ENCODE results near the gene ERLEC1. TPM values are rescaled to one million over a fixed set of nuclear protein-coding genes. Genes with fewer than 3 reads are reported as not detected.

Gene ERLEC1
- total RNA-seq, 1 donor from 2014 or later = 22.2 TPM

DNA sequence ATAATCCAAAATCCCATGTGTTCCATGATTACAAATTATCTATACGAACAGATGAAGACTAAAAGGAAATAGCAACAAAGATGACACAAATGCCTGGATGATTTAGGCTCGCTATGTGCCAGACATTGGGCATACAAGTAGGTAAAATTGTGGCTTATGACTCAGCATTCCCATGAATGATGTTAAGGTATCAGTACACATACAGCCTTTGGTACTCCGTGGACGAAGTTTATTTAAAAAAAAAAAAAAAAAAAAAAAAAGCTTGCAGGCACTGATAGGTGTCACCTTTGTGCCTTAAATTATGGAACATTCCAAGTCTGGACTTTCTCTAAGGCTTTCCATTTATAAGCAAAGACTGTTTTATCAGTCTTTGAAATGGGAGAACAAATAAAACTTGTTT lies 16.6 kb upstream of the ERLEC1 start:
- H3K27ac Mint-ChIP-seq (ENCODE audit: unreplicated experiment) = no peak overlapping the region
- H3K27me3 Mint-ChIP-seq (ENCODE audit: low read depth) = no peaks in the 10 kb centered on the region
- H3K9me3 Mint-ChIP-seq = peaks cover 2% of the 10 kb centered on the region
- TF ChIP-seq, protein P1, sequence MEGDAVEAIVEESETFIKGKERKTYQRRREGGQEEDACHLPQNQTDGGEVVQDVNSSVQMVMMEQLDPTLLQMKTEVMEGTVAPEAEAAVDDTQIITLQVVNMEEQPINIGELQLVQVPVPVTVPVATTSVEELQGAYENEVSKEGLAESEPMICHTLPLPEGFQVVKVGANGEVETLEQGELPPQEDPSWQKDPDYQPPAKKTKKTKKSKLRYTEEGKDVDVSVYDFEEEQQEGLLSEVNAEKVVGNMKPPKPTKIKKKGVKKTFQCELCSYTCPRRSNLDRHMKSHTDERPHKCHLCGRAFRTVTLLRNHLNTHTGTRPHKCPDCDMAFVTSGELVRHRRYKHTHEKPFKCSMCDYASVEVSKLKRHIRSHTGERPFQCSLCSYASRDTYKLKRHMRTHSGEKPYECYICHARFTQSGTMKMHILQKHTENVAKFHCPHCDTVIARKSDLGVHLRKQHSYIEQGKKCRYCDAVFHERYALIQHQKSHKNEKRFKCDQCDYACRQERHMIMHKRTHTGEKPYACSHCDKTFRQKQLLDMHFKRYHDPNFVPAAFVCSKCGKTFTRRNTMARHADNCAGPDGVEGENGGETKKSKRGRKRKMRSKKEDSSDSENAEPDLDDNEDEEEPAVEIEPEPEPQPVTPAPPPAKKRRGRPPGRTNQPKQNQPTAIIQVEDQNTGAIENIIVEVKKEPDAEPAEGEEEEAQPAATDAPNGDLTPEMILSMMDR (conservative IDR thresholded peaks at IDR 0.05) = no peak
- H3K36me3 Mint-ChIP-seq (ENCODE audit: low read depth) = peaks cover 4% of the 10 kb centered on the region
- no peak for DNase-seq (ENCODE audit: low read depth, low spot score)
- H3K4me1 Mint-ChIP-seq = peaks cover 32% of the 10 kb centered on the region
- H3K4me3 Mint-ChIP-seq = peak overlapping the region; percentile 25

- Mint-ChIP-seq H3K4me1 (peaks cover 2% of the 10 kb centered on the region), H3K27ac (ENCODE audit: unreplicated experiment) (no peak overlapping the region), H3K36me3 (ENCODE audit: low read depth) (peaks cover 12% of the 10 kb centered on the region), H3K9me3 (no peaks in the 10 kb centered on the region), H3K27me3 (ENCODE audit: low read depth) (no peaks in the 10 kb centered on the region), H3K4me3 (no peak overlapping the region)
- DNase-seq (ENCODE audit: low read depth, low spot score) = no peak
- TF ChIP-seq, protein P1 (conservative IDR thresholded peaks at IDR 0.05) = no peak
These were observed 9.7 kb upstream of the ERLEC1 start for GRCh38 chr2:53777134-53777533.

DNA sequence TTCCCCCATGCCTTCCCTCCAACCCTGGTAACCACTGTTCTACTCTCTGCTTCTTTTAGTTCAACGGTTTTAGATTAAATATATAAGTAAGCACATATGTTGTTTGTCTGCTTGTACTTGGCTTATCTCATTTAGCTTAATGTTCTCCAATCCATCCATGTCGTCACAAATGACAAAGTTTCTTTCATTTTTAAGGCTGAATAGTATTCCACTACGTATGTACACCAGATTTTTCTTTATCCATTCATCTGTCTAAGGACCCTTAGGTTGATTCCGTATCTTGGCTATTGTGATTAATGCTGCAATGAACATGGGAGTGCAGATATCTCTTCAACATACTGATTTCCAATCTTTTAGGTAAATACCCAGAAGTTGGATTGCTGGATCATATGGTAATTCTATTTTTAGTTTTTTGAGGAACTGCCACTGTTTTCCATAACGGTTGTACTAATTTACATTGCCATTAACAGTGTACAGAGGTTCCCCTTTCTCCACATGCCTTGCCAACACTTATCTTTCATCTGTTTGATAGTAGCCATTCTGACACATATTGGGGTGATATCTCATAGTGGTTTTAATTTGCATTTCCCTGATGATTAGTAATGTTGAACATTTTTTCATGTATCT lies 8.2 kb upstream of the ERLEC1 start:
- Mint-ChIP-seq H3K27ac (ENCODE audit: unreplicated experiment) (no peak overlapping the region), H3K4me1 (peaks cover 5% of the 10 kb centered on the region), H3K4me3 (no peak overlapping the region), H3K27me3 (ENCODE audit: low read depth) (no peaks in the 10 kb centered on the region), H3K9me3 (no peaks in the 10 kb centered on the region), H3K36me3 (ENCODE audit: low read depth) (peaks cover 8% of the 10 kb centered on the region)
- DNase-seq (ENCODE audit: low read depth, low spot score) = no peak
- TF ChIP-seq, protein P1 (conservative IDR thresholded peaks at IDR 0.05) = no peak

DNA sequence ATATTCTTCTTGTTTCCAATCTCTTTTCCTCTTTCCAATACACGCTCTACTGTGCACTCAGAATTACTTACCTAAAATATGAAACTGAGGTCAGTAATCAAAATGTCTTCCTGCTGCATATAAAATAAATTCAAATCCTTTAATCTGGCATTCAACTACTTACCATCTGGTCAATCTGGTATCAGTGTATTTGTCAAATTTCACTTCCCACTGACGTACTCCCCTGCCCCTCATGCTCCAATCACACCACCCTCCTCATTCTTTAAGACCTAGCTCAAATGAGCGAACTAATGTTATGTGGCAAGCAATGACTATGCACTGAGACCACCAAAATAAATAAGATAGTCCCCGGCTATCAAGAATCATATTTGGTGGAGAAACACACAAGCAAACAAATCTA lies 6.8 kb upstream of the ERLEC1 start:
- no peaks in the 10 kb centered on the region for H3K27me3 Mint-ChIP-seq (ENCODE audit: low read depth)
- H3K27ac Mint-ChIP-seq (ENCODE audit: unreplicated experiment) = peak overlapping the region; percentile 16
- no peaks in the 10 kb centered on the region for H3K9me3 Mint-ChIP-seq
- peaks cover 8% of the 10 kb centered on the region for H3K36me3 Mint-ChIP-seq (ENCODE audit: low read depth)
- H3K4me3 Mint-ChIP-seq = no peak overlapping the region
- DNase-seq (ENCODE audit: low read depth, low spot score) = no peak
- peaks cover 16% of the 10 kb centered on the region for H3K4me1 Mint-ChIP-seq
- TF ChIP-seq, protein P1 (conservative IDR thresholded peaks at IDR 0.05) = no peak

DNA sequence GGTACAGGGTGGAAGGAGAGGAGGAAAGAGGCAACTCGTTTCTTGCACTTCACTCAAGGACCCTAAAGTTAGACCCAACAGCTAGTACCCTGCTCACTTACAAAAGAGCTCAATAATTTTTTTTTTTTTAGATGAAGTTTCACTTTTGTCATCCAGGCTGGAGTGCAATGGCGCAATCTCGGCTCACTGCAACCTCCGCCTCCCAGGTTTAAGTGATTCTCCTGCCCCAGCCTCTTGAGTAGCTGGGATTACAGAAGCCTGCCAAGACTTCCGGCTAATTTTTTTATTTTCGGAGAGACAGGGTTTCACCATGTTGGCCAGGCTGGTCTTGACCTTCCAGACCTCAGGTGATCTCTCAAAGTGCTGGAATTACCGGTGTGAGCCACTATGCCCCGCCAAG lies 4.2 kb upstream of the ERLEC1 start:
- no peak overlapping the region for H3K4me3 Mint-ChIP-seq
- H3K27me3 Mint-ChIP-seq (ENCODE audit: low read depth) = no peaks in the 10 kb centered on the region
- no peak for DNase-seq (ENCODE audit: low read depth, low spot score)

More for the DNA sequence above, 4.2 kb upstream of the ERLEC1 start:
- H3K36me3 Mint-ChIP-seq (ENCODE audit: low read depth) = peaks cover 8% of the 10 kb centered on the region
- peaks cover 32% of the 10 kb centered on the region for H3K4me1 Mint-ChIP-seq
- TF ChIP-seq, protein P1 (conservative IDR thresholded peaks at IDR 0.05) = no peak
- no peaks in the 10 kb centered on the region for H3K9me3 Mint-ChIP-seq
- H3K27ac Mint-ChIP-seq (ENCODE audit: unreplicated experiment) = no peak overlapping the region
